UCSD-AML1 (cell line): Measurements from ENCODE around the gene SIRT3.
"Not testable (repeated sequence)": the region's sequence is repeated elsewhere in the genome, so short reads cannot be mapped to it uniquely, and the experiment has no call there.

Source experiments
- DNase-seq: peaks from one replicate; lab custom pipeline; 2025; ENCODE audit not compliant: unreplicated experiment; lab: John Stamatoyannopoulos, UW

SIRT3 gene

GRCh38 chr11:180242-180641, 55.9 kb downstream of the SIRT3 start:
- not testable (repeated sequence) for DNase-seq
